ENCODE data around the gene PEDS1.
"Not testable (repeated sequence)": the region's sequence is repeated elsewhere in the genome, so short reads cannot be mapped to it uniquely, and the experiment has no call there.

PEDS1 gene

GRCh38 chr20:50190251-50191064 lies 36.9 kb upstream of the PEDS1 start, which contains the start of gene CEBPB:
Gene CEBPB (plus strand): TSS chr20:50190830. CDS start chr20:50191034, 204 bp downstream.
- peak; percentile 36 for DNase-seq

DNA sequence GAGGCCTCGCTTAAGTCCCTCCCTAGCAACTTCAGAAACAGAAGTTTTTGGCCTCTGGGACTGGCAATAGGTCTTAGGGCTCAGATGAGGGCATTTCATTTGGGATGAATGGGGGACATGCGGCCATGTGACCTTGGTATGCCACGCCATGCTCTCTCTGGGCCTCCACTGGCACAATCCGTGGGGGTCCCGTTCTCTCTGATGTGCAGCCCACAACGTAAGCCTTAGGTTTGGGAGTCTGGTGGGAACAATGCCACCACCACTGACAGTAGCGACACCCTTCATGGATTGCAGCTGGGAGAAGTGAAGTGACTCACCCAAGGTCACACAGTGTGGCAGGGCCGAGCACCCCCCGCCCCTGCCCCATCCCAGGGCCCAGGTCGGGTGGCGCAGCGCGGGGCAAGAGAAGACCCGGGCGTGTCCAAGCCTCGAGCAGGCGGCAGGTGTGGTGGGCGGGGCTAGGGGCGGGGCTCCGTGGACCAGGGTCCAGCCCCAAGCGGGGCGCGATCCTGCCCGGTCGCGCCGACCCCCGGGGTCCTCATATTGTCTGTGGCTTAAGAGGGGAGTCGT lies 36.2 kb upstream of the PEDS1 start:
- no peak for DNase-seq

GRCh38 chr20:50188879-50189680 lies 35.6 kb upstream of the PEDS1 start:
- DNase-seq, result no peak

- no peak for DNase-seq
Observed at GRCh38 chr20:50188287-50188688, 34.8 kb upstream of the PEDS1 start.

DNA sequence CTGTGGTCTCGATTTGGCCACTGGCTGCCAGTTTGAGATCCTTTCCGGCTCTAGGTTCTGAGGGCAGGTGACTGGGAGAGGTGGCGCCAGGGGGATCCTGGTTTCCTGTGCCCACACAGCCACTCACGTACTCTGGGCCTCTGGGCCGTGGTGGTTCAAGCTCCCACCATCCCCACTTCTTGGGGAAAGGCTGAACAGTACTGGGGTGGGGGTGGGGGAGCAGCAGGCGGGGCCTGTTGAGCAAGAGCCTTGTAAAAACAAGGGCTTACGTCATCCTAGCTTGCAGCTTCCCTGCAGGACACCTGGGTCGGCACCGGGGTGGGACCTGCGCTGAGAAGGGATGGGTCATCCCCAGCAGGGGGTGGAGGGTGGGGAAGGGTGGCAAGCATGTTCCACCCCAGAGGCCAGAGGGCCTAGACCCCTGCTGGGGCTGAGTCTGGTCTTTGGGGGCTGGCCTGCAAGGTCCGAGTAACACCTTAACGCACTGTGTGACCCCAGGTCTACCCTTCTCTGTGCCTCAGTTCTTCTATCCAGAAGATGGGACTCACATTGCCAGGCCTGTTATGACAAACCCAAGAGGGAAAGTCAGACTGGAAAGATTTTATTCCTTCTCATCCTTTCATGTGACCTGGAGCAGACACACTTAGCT lies 34.0 kb upstream of the PEDS1 start:
- DNase-seq, result peak; percentile 39

- no peak for DNase-seq
Observed at GRCh38 chr20:50186987-50187402, 33.5 kb upstream of the PEDS1 start.

GRCh38 chr20:50186151-50186885 lies 32.8 kb upstream of the PEDS1 start:
- DNase-seq, result peak; percentile 41

DNA sequence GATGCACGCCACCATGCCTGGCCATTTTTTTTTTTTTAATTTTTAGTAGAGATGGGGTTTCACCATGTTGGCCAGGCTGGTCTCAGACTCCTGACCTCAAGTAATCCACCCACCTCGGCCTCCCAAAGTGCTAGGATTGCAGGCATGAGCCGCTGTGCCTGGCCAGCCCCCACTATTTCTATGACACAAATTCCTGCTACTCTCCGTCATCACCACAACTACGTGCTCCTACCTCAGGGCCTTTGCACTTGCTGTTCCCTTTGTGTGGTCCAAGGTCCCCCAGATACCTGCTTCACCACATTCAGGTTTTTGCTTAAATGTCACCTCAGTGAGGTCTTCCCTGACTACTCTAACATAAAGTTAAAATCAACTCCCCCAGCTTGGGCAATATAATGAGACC lies 31.9 kb upstream of the PEDS1 start:
- DNase-seq, result no peak

- DNase-seq, result no peak
Observed at GRCh38 chr20:50182346-50182745, 28.8 kb upstream of the PEDS1 start.

- DNase-seq, result no peak
Observed at GRCh38 chr20:50181344-50181743, 27.8 kb upstream of the PEDS1 start.

DNA sequence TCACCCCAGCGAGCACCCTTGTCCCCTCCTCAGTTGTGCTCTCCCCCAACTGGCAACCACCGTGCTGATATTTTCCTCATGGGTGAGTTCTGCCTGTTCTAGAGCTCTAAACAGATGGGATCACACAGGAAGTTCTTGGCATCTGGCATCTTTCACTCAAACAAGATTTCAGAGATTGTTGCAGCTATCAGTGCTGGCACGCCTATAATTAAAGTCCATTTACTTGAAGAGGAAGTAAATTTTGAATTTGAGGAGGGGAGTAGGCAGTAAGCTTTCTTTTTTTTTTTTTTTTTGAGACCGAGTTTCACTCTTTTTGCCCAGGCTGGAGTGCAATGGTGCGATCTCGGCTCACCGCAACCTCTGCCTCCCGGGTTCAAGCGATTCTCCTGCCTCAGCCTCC lies 25.1 kb upstream of the PEDS1 start:
- DNase-seq, result not testable (repeated sequence)

DNA sequence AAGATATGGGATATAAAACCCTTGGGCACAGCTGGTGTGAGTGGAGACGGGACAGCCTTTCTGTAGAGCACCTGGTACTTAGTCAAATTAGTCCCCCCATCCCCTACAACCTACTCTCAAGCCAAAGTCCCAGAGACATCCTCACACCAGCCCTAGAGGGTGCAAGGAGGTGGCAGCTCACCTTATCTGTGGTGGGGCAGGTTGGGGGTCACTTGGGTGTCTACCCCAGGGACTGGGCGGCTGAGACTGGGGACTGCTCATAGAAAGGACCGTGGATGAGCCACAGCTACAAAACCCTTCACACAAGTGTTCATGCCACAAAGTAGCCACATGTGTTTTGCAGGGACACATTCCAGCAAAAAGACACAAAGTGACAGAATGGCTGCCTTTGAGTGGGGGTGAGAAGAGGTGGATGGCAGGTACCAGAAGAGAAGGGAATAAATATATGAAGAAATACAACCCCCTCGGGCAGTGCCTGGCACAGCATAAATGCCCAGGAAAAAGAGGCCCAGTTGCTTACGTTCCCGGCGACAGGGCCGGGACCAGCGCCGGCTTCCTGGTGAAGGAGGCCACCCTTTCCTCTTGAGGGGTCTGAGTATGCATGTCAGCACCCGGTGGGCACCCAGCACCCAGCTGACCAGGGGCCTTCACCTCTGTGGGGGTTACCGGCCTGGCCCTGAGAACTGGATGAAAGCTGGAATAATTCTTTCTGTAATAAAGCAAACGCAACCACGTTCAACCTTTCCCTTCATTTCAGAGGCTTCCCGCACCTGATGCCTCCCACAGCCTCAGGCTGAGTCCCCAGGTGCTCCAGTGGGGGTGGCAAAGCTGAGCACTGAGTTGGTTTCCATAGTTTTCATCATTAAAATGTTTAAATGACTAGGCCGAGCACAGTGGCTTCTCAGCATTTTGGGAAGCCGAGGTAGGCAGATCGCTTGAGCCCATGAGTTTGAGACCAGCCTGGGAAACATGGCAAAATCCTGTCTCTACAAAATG lies 22.7 kb upstream of the PEDS1 start:
- no peak for DNase-seq

DNA sequence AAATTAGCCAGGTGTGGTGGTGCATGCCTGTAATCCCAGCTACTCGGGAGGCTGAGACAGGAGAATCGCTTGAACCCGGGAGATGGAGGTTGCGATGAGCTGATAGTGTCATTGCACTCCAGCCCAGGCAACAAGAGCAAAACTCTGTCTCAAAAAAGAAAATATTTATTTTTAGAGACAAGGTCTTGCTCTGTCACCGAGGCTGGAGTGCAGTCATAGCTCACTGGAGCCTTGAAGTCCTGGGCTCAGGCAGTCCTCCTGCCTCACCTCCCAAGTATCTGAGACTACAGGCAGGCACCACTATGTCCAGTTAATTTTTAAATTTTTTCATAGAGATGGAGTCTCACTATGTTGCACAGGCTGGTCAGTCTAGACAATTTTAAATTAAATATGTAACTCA lies 20.9 kb upstream of the PEDS1 start:
- no peak for DNase-seq

- no peak for DNase-seq
Observed at GRCh38 chr20:50172347-50173013, 19.0 kb upstream of the PEDS1 start.

- DNase-seq, result no peak
Observed at GRCh38 chr20:50170549-50171220, 17.2 kb upstream of the PEDS1 start.

GRCh38 chr20:50169329-50169823 lies 15.9 kb upstream of the PEDS1 start:
- DNase-seq, result peak; percentile 27

- DNase-seq, result peak; percentile 82
Observed at GRCh38 chr20:50165684-50166554, 12.4 kb upstream of the PEDS1 start.

- DNase-seq, result no peak
Observed at GRCh38 chr20:50163570-50164317, 10.2 kb upstream of the PEDS1 start.
